Liver (tissue), 9 donors: ENCODE results near the gene CDK19. TPM values are rescaled to one million over a fixed set of nuclear protein-coding genes. Genes with fewer than 3 reads are reported as not detected.

Experiments used
- DNase-seq: peaks from one replicate; pipeline ENCODE4 v3.0.0-alpha.2; 2017; ENCODE audit warnings: low spot score
- H3K27ac ChIP-seq, 2 donors: one replicate each; pipeline ENCODE4 v1.7.0; 2013; ENCODE audit warnings: inconsistent platforms in 2 of 2, low read length in 2 of 2, control low read depth in 1 of 2, low read depth in 1 of 2, mild to moderate bottlenecking in 1 of 2
- H3K27me3 ChIP-seq, 4 donors: one replicate each; pipeline versions ENCODE4 v1.6.1 to v1.7.0; 2013; ENCODE audit warnings: low read length in 3 of 4, inconsistent platforms in 1 of 4, mild to moderate bottlenecking in 1 of 4, moderate library complexity in 1 of 4; ENCODE audit not compliant: control insufficient read depth in 4 of 4, insufficient read depth in 4 of 4
- H3K36me3 ChIP-seq, 4 donors: one replicate each; pipeline versions ENCODE4 v1.6.1 to v1.7.0; 2013; ENCODE audit warnings: low read length in 3 of 4, mild to moderate bottlenecking in 3 of 4, low read depth in 1 of 4, moderate library complexity in 1 of 4; ENCODE audit not compliant: control insufficient read depth in 4 of 4, insufficient read depth in 3 of 4
- H3K4me1 ChIP-seq, 4 donors: one replicate each; pipeline versions ENCODE4 v1.6.1 to v1.7.0; 2013; ENCODE audit warnings: low read length in 3 of 4, mild to moderate bottlenecking in 3 of 4, moderate library complexity in 1 of 4; ENCODE audit not compliant: control insufficient read depth in 4 of 4, insufficient read depth in 4 of 4
- H3K4me3 ChIP-seq, 3 donors: one replicate each; pipeline versions ENCODE4 v1.6.1 to v1.7.0; 2013; ENCODE audit warnings: low read length in 3 of 3, control low read depth in 1 of 3, low read depth in 1 of 3, mild to moderate bottlenecking in 1 of 3
- H3K9ac ChIP-seq, 2 donors: one replicate each; pipeline ENCODE4 v1.7.0; 2013; ENCODE audit warnings: low read length in 2 of 2, mild to moderate bottlenecking in 2 of 2, moderate library complexity in 2 of 2, control low read depth in 1 of 2, low read depth in 1 of 2
- H3K9me3 ChIP-seq, 4 donors: one replicate each; pipeline versions ENCODE4 v1.6.1 to v1.7.0; 2013; ENCODE audit warnings: low read length in 3 of 4; ENCODE audit not compliant: control insufficient read depth in 4 of 4
- FOXA1 ChIP-seq: IDR thresholded peaks from 2 replicates; pipeline ENCODE4 v1.6.1; 2016; ENCODE audit warnings: antibody characterized with exemption
- GABPA ChIP-seq, 2 donors: IDR thresholded peaks in 1 of 2; conservative IDR thresholded peaks in 1 of 2; 2 replicates each; pipeline ENCODE4 v1.6.1; 2016; ENCODE audit warnings: antibody characterized with exemption in 2 of 2, mild to moderate bottlenecking in 1 of 2, moderate library complexity in 1 of 2
- HNF4A ChIP-seq, 2 donors: conservative IDR thresholded peaks; 2 replicates each; pipeline ENCODE4 v1.6.1; 2016; ENCODE audit warnings: antibody characterized with exemption in 2 of 2, mild to moderate bottlenecking in 2 of 2
- HNF4G ChIP-seq: IDR thresholded peaks from 2 replicates; pipeline ENCODE4 v1.6.1; 2016; ENCODE audit warnings: antibody characterized with exemption
- NR2F2 ChIP-seq: IDR thresholded peaks from 2 replicates; pipeline ENCODE4 v1.6.1; 2016; ENCODE audit warnings: antibody characterized with exemption
- SP1 ChIP-seq: IDR thresholded peaks from 2 replicates; pipeline ENCODE4 v1.6.1; 2018; ENCODE audit warnings: antibody characterized with exemption, mild to moderate bottlenecking
- TAF1 ChIP-seq: conservative IDR thresholded peaks from 2 replicates; pipeline ENCODE4 v1.6.1; 2016; ENCODE audit warnings: antibody characterized with exemption, mild to moderate bottlenecking
- YY1 ChIP-seq: IDR thresholded peaks from 2 replicates; pipeline ENCODE4 v1.6.1; 2016; ENCODE audit warnings: antibody characterized with exemption, mild to moderate bottlenecking
- WGBS: extraction: QIAGEN DNeasy Blood & Tissue Kit; methylation state at CpG from one replicate; pipeline ENCODE4 v1.1.7; 2013; 5-methylcytosine and 5-hydroxymethylcytosine counted together
- polyA plus RNA-seq, 2 donors: library from polyadenylated mRNA; stranded (reverse) in 1 of 2; unstranded in 1 of 2; fragments of 200-250 nt in 1 of 2; fragments of >200 nt in 1 of 2; fragmentation: Nextera tagmentation in 1 of 2; extraction: Ambion mirVana in 1 of 2; gene quantifications; one replicate each; pipeline versions ENCODE4 v1.2.1 to v1.2.3, GENCODE V29; 2013 to 2015
- total RNA-seq, 2 donors: library from RNA; depleted of rRNA; stranded (reverse); fragments of >200 nt; gene quantifications; one replicate each; pipeline ENCODE4 v1.2.3, GENCODE V29; 2014
- TF ChIP-seq, protein P1 (sequence below): IDR thresholded peaks from 2 replicates; pipeline ENCODE4 v1.6.1; 2016; ENCODE audit warnings: antibody characterized with exemption, mild to moderate bottlenecking
- TF ChIP-seq, protein P2 (sequence below): IDR thresholded peaks from 2 replicates; pipeline ENCODE4 v1.6.1; 2016; ENCODE audit warnings: antibody characterized with exemption
- TF ChIP-seq, protein P3 (sequence below): IDR thresholded peaks from 2 replicates; pipeline ENCODE4 v1.6.1; 2016; ENCODE audit warnings: antibody characterized with exemption
- TF ChIP-seq, protein P4 (sequence below): IDR thresholded peaks from 2 replicates; pipeline ENCODE4 v1.6.1; 2016; ENCODE audit warnings: antibody characterized with exemption
- TF ChIP-seq, protein P5 (sequence below): fragments of 150-350 bp; IDR thresholded peaks from 2 replicates; pipeline ENCODE4 v1.5.1; 2017; ENCODE audit warnings: improper control_type of control experiment, low read depth, low read length; ENCODE audit not compliant: missing input control
- donor health status: healthy.
- donor health status: healthy.
- donor health status: healthy.
- donor health status: healthy.
- donor health status: healthy.

Gene CDK19
- total and polyA plus RNA-seq, 4 donors, result 1.8 to 7.6 (median 3.9) TPM

DNA sequence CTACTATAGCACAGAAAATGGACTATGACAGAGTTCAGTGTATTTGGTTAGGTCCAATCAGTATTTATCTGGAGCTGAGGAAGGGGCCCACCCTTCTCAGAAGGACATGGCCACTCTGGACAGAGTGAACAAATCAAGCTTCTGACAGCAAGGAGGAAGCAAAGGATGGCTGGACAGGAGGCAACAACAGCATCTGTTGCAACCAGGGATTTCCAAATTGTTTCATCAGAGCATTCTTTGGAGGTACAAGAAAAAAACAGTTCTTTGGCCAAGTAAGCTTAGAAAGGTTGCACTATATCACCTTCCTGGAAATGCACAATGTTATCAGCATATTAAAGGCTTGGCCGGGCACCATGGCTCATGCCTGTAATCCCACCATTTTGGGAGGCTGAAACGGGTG lies 220.2 kb downstream of the CDK19 start:
- TF ChIP-seq, protein P1, sequence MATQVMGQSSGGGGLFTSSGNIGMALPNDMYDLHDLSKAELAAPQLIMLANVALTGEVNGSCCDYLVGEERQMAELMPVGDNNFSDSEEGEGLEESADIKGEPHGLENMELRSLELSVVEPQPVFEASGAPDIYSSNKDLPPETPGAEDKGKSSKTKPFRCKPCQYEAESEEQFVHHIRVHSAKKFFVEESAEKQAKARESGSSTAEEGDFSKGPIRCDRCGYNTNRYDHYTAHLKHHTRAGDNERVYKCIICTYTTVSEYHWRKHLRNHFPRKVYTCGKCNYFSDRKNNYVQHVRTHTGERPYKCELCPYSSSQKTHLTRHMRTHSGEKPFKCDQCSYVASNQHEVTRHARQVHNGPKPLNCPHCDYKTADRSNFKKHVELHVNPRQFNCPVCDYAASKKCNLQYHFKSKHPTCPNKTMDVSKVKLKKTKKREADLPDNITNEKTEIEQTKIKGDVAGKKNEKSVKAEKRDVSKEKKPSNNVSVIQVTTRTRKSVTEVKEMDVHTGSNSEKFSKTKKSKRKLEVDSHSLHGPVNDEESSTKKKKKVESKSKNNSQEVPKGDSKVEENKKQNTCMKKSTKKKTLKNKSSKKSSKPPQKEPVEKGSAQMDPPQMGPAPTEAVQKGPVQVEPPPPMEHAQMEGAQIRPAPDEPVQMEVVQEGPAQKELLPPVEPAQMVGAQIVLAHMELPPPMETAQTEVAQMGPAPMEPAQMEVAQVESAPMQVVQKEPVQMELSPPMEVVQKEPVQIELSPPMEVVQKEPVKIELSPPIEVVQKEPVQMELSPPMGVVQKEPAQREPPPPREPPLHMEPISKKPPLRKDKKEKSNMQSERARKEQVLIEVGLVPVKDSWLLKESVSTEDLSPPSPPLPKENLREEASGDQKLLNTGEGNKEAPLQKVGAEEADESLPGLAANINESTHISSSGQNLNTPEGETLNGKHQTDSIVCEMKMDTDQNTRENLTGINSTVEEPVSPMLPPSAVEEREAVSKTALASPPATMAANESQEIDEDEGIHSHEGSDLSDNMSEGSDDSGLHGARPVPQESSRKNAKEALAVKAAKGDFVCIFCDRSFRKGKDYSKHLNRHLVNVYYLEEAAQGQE, result no peak
- TF ChIP-seq GABPA (IDR thresholded peaks at IDR 0.05 in 1 of 2, conservative IDR thresholded peaks at IDR 0.05 in 1 of 2), result no peak
- Histone ChIP-seq H3K27me3 (no peaks in the 10 kb centered on the region), H3K9ac (no peak overlapping the region), H3K4me3 (no peak overlapping the region), H3K36me3 (no peaks in the 10 kb centered on the region), H3K9me3 (no peaks in the 10 kb centered on the region), H3K4me1 (no peaks in the 10 kb centered on the region), H3K27ac (no peak overlapping the region)
- 95% methylated on average over 2 of the region's 2 CpGs for WGBS
- no peak for DNase-seq

DNA sequence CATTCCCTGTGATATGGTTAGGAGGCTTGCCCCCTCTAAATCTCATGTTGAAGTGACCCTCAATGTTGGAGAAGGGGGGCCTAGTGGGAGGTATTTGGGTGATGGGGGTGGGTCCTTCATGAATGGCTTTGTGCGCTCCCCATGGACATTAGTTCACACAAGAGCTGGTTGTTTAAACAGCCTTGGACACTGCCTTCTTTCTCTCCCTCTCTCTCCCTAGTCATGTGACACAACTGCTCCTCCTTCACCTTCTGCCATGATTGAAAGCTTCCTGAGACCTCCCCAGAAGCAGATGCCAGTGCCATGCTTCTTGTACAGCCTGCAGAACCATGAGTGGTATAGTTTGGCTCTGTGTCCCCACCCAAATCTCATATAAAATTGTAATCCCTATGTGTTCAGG lies 221.6 kb downstream of the CDK19 start:
- 96% methylated on average over 1 of the region's 1 CpG for WGBS
- Histone ChIP-seq H3K9me3 (no peaks in the 10 kb centered on the region), H3K4me3 (no peak overlapping the region), H3K27me3 (no peaks in the 10 kb centered on the region), H3K27ac (no peak overlapping the region), H3K36me3 (no peaks in the 10 kb centered on the region), H3K4me1 (no peaks in the 10 kb centered on the region), H3K9ac (no peak overlapping the region)
- no peak for TF ChIP-seq HNF4G
- no peak for DNase-seq

DNA sequence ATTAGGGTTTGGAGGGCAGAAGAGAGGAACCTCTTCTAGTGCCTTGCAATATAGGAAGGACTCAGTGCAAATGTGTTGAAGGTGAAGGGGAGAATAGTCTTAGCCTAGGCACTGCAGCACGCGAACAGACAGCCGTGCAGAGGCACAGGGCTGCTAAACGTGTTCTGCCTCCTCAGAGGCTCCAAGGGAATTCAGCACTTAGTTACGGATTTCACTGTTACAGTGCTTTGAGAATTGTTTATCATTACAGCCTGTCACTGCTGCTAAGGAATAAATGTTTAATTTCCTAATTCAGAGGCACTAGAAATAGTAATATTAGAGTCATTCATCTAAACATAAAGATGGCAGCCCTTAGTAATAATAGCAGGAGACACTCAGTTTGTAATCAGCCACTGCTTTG lies 222.5 kb downstream of the CDK19 start:
- WGBS, result 90% methylated on average over 5 of the region's 5 CpGs
- no peaks in the 10 kb centered on the region for H3K4me1 ChIP-seq
- H3K9me3 ChIP-seq, result no peaks in the 10 kb centered on the region
- H3K27me3 ChIP-seq, result no peaks in the 10 kb centered on the region
- no peak overlapping the region for H3K27ac ChIP-seq
- H3K36me3 ChIP-seq, result no peaks in the 10 kb centered on the region
- H3K9ac ChIP-seq, result no peak overlapping the region
- no peak overlapping the region for H3K4me3 ChIP-seq
- TF ChIP-seq TAF1, result no peak
- no peak for TF ChIP-seq GABPA (IDR thresholded peaks at IDR 0.05 in 1 of 2, conservative IDR thresholded peaks at IDR 0.05 in 1 of 2)
- no peak for TF ChIP-seq SP1
- no peak for TF ChIP-seq NR2F2
- TF ChIP-seq, protein P2, sequence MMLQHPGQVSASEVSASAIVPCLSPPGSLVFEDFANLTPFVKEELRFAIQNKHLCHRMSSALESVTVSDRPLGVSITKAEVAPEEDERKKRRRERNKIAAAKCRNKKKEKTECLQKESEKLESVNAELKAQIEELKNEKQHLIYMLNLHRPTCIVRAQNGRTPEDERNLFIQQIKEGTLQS, result no peak
- no peak for TF ChIP-seq FOXA1
- no peak for TF ChIP-seq YY1
- TF ChIP-seq, protein P3, sequence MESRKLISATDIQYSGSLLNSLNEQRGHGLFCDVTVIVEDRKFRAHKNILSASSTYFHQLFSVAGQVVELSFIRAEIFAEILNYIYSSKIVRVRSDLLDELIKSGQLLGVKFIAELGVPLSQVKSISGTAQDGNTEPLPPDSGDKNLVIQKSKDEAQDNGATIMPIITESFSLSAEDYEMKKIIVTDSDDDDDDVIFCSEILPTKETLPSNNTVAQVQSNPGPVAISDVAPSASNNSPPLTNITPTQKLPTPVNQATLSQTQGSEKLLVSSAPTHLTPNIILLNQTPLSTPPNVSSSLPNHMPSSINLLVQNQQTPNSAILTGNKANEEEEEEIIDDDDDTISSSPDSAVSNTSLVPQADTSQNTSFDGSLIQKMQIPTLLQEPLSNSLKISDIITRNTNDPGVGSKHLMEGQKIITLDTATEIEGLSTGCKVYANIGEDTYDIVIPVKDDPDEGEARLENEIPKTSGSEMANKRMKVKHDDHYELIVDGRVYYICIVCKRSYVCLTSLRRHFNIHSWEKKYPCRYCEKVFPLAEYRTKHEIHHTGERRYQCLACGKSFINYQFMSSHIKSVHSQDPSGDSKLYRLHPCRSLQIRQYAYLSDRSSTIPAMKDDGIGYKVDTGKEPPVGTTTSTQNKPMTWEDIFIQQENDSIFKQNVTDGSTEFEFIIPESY, result no peak
- TF ChIP-seq, protein P4, sequence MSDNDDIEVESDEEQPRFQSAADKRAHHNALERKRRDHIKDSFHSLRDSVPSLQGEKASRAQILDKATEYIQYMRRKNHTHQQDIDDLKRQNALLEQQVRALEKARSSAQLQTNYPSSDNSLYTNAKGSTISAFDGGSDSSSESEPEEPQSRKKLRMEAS, result no peak
- TF ChIP-seq HNF4A (conservative IDR thresholded peaks at IDR 0.05), result no peak
- TF ChIP-seq, protein P5, sequence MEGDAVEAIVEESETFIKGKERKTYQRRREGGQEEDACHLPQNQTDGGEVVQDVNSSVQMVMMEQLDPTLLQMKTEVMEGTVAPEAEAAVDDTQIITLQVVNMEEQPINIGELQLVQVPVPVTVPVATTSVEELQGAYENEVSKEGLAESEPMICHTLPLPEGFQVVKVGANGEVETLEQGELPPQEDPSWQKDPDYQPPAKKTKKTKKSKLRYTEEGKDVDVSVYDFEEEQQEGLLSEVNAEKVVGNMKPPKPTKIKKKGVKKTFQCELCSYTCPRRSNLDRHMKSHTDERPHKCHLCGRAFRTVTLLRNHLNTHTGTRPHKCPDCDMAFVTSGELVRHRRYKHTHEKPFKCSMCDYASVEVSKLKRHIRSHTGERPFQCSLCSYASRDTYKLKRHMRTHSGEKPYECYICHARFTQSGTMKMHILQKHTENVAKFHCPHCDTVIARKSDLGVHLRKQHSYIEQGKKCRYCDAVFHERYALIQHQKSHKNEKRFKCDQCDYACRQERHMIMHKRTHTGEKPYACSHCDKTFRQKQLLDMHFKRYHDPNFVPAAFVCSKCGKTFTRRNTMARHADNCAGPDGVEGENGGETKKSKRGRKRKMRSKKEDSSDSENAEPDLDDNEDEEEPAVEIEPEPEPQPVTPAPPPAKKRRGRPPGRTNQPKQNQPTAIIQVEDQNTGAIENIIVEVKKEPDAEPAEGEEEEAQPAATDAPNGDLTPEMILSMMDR, result no peak
- no peak for DNase-seq
